NB4 (cell line): ENCODE measurements around the gene TEX44.

Experiments used
- CTCF ChIP-seq: IDR thresholded peaks from one replicate; pipeline ENCODE4 v1.5.1; 2012; ENCODE audit warnings: low read depth, low read length
- MAX ChIP-seq: IDR thresholded peaks from 2 replicates; pipeline ENCODE4 v1.6.1; 2011; ENCODE audit warnings: low read depth, low read length

DNA sequence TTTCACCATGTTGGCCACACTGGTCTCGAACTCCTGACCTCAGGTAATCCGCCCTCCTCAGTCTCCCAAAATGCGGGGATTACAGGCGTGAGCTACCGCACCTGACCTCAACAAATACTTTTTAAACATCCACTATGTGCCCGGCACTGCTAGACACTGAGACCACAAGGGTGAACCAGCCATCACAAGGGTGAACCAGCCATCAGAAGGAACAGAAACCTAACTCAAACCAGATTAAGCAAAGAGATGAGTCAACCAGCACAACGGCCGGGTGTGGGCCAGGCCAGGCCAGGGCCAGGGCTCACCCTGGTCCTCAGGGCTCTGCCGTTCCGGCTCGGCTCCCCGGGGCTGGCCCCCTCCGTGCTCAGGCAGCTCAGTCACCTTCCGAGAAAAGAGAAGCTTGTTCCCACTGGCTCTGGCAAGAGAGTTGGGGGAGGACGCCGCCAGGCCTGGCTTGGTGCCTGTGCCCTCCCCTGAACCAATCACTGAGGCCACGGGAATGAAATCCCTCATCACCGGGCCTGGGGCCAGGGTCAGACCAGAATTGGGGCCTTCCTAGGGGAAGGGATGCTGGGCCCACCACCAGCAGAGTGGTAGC is 4.4 kb downstream of the TEX44 start:
- no peak for TF ChIP-seq CTCF
- no peak for TF ChIP-seq MAX
